Thoracic aorta (tissue), 2 donors: ENCODE data around the gene NEGR1. TPM values are rescaled to one million over a fixed set of nuclear protein-coding genes. Genes with fewer than 3 reads are reported as not detected.

ENCODE experiments used
- ATAC-seq: fragments of 150-250 bp; one replicate; pipeline ENCODE4 v1.8.0; 2017; ENCODE audit warnings: low read depth; ENCODE audit not compliant: insufficient number of reproducible peaks, low FRiP score
- DNase-seq: peaks from one replicate; pipeline ENCODE4 v3.0.0-alpha.2; 2020; ENCODE audit warnings: low spot score
- H3K27ac ChIP-seq, 2 donors: fragments of 200-600 bp; sonication (generic); 1 replicate in 1 of 2; 2 replicates in 1 of 2; pipeline ENCODE4 v1.5.1; 2016; ENCODE audit warnings: mild to moderate bottlenecking in 2 of 2, moderate library complexity in 2 of 2
- H3K27me3 ChIP-seq: fragments of 200-600 bp; sonication (generic); replicated peaks from 2 replicates; pipeline ENCODE4 v1.6.0; 2016; ENCODE audit warnings: mild to moderate bottlenecking; ENCODE audit not compliant: insufficient read depth
- H3K36me3 ChIP-seq: fragments of 200-600 bp; sonication (generic); one replicate; pipeline ENCODE4 v1.5.1; 2016
- H3K4me1 ChIP-seq, 2 donors: fragments of 200-600 bp; sonication (generic); 1 replicate in 1 of 2; 2 replicates in 1 of 2; pipeline versions ENCODE4 v1.5.1 to v1.6.0; 2016; ENCODE audit warnings: low read depth in 2 of 2, mild to moderate bottlenecking in 1 of 2; ENCODE audit not compliant: control insufficient read depth in 1 of 2
- H3K4me3 ChIP-seq: fragments of 200-600 bp; sonication (generic); 2 replicates; pipeline ENCODE4 v1.5.1; 2016; ENCODE audit warnings: mild to moderate bottlenecking
- H3K9me3 ChIP-seq: fragments of 200-600 bp; sonication (generic); 2 replicates; pipeline ENCODE4 v1.5.1; 2016
- total RNA-seq, 2 donors: library from RNA; depleted of rRNA; stranded (reverse); fragments of >200 nt; gene quantifications; one replicate each; pipeline versions ENCODE4 v1.1.0 to v1.2.3, GENCODE V29; 2016
- TF ChIP-seq, protein P1 (sequence below): fragments of 200-600 bp; sonication (generic); IDR thresholded peaks from one replicate; pipeline ENCODE4 v1.5.1; 2019; ENCODE audit warnings: antibody characterized with exemption

NEGR1 gene
- total RNA-seq, 2 donors from 2014 or later: 10.4 to 14.4 TPM

DNA sequence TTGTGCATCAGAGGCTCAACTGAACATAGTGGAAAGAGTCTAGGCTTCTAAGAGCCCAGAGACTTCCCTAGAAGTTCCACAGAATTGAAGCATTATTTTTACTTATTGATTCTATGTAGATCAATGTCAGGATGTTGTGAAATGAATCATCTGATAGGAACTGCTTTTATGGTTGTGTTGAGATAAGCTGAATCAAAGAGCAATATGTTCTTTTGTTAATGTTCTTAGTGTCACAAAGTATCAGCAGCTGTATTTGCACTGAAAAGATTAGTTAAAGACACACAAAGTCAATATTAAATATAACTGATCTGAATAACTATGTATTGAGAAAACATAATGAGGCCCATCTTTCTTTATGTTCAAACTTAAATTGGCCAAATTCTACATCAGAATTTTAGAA is 770.8 kb downstream of the NEGR1 start:
- H3K4me1 ChIP-seq: no peaks in the 10 kb centered on the region
- H3K9me3 ChIP-seq: no peaks in the 10 kb centered on the region
- H3K27me3 ChIP-seq: no peaks in the 10 kb centered on the region
- ATAC-seq: no peak
- H3K36me3 ChIP-seq: no peaks in the 10 kb centered on the region
- TF ChIP-seq, protein P1, sequence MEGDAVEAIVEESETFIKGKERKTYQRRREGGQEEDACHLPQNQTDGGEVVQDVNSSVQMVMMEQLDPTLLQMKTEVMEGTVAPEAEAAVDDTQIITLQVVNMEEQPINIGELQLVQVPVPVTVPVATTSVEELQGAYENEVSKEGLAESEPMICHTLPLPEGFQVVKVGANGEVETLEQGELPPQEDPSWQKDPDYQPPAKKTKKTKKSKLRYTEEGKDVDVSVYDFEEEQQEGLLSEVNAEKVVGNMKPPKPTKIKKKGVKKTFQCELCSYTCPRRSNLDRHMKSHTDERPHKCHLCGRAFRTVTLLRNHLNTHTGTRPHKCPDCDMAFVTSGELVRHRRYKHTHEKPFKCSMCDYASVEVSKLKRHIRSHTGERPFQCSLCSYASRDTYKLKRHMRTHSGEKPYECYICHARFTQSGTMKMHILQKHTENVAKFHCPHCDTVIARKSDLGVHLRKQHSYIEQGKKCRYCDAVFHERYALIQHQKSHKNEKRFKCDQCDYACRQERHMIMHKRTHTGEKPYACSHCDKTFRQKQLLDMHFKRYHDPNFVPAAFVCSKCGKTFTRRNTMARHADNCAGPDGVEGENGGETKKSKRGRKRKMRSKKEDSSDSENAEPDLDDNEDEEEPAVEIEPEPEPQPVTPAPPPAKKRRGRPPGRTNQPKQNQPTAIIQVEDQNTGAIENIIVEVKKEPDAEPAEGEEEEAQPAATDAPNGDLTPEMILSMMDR: no peak
- no peak overlapping the region for H3K4me3 ChIP-seq
- no peak overlapping the region for H3K27ac ChIP-seq
- no peak for DNase-seq

DNA sequence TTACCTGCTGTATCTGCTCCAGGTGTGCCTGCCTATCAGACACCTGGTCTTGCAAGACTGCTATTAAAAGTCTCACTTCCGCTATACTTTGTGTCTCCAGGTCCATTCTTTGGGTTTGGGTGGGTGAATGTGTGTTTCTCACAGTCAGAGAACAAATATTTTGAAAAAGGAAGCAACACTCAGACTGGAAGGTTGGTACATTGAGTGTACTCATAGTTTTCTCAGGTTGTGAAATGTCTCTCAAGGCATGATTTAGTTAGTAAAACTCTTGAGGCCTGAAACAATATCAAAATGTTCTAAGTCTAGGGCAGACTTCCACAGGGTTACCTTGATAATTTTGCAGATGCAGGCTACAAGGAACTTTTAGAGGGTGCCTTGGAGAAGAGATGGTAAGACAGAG is 771.6 kb downstream of the NEGR1 start:
- no peak for ATAC-seq
- Histone ChIP-seq H3K4me3 (no peak overlapping the region), H3K27me3 (no peaks in the 10 kb centered on the region), H3K9me3 (no peaks in the 10 kb centered on the region), H3K4me1 (no peaks in the 10 kb centered on the region), H3K36me3 (no peaks in the 10 kb centered on the region), H3K27ac (no peak overlapping the region)
- TF ChIP-seq, protein P1: no peak
- no peak for DNase-seq

DNA sequence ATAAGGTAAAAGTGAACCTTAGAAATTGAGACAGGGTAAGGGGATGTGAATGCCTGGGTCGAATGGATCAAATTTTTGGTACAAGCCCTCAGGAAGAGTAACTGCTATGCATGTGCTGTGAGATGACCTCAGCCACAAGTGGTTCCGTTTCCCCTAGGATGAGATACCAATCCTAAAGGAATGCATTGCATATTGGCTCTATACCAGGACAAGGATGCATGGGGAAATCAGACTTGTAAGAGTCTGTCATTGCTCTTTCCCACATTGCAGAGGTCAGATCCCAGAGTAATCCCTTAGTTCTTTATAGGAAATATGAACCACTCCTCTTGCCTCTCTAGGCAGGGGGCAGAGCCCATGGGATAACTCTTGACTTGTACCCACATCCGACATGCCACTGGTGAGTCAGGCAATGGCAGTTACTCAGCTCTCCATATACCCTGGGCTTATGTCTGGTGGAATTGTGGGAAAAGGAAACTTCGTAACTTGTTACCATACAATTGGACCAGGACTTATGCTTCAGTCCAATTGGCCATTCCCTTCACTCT is 773.2 kb downstream of the NEGR1 start:
- no peaks in the 10 kb centered on the region for H3K4me1 ChIP-seq
- no peaks in the 10 kb centered on the region for H3K27me3 ChIP-seq
- H3K36me3 ChIP-seq: no peaks in the 10 kb centered on the region
- TF ChIP-seq, protein P1: no peak
- H3K4me3 ChIP-seq: no peak overlapping the region
- DNase-seq (no peak), ATAC-seq (no peak)
- no peak overlapping the region for H3K27ac ChIP-seq
- no peaks in the 10 kb centered on the region for H3K9me3 ChIP-seq

DNA sequence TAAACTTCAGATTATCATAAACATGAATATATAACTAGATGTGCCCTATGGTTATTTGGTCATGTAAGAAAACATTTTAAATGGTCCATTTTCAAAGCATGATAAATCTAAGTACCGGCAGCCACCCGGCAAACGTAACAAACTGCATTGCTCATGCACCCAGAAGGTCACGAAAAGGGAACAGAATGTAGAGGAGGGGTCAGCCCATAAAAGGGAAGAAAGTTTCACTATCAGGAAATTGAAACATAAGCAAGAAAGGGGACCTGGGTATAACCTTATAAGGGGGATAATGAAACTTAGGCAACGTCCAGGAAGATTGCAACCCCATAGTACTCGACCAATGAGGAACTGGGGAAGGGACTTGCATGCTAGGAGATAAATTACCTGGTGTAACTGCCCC is 780.3 kb downstream of the NEGR1 start:
- H3K27ac ChIP-seq: no peak overlapping the region
- H3K9me3 ChIP-seq: no peaks in the 10 kb centered on the region
- TF ChIP-seq, protein P1: no peak
- no peak for ATAC-seq
- no peak for DNase-seq
- H3K36me3 ChIP-seq: no peaks in the 10 kb centered on the region
- H3K4me1 ChIP-seq: no peaks in the 10 kb centered on the region
- H3K27me3 ChIP-seq: no peaks in the 10 kb centered on the region
- no peak overlapping the region for H3K4me3 ChIP-seq

DNA sequence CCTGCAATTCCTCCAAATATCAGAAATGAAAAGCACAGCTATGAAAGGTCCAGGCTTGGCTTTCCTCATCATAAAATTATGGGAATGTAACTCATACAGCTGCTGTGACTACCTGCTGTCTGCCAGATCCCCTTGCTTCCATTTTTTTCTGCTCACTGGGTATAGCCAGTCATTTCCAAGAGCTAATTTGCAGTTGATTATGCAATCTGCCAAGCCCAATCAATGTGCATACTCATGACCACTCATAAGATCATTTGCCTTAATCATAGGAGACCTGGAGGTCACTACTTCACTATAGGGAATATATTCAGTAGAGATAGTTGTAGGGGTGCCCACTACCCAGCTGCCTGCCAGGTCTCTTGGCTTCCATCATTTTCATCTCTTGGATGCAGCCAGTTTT is 783.8 kb downstream of the NEGR1 start:
- Histone ChIP-seq H3K9me3 (no peaks in the 10 kb centered on the region), H3K27me3 (no peaks in the 10 kb centered on the region), H3K27ac (no peak overlapping the region), H3K4me1 (no peaks in the 10 kb centered on the region), H3K36me3 (no peaks in the 10 kb centered on the region), H3K4me3 (no peak overlapping the region)
- TF ChIP-seq, protein P1: no peak
- no peak for DNase-seq
- no peak for ATAC-seq
